GM21447 (cell line): Measurements from ENCODE around the gene GPR137C.
A peak's percentile ranks its signal among the peaks of the same experiment; 100 is the strongest.

Experiments
- ATAC-seq: cut with Tn5 transposase; IDR thresholded peaks from one replicate; pipeline ENCODE4 v1.9.1; 2021; ENCODE audit not compliant: unreplicated experiment

GPR137C gene, protein sequence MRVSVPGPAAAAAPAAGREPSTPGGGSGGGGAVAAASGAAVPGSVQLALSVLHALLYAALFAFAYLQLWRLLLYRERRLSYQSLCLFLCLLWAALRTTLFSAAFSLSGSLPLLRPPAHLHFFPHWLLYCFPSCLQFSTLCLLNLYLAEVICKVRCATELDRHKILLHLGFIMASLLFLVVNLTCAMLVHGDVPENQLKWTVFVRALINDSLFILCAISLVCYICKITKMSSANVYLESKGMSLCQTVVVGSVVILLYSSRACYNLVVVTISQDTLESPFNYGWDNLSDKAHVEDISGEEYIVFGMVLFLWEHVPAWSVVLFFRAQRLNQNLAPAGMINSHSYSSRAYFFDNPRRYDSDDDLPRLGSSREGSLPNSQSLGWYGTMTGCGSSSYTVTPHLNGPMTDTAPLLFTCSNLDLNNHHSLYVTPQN

DNA sequence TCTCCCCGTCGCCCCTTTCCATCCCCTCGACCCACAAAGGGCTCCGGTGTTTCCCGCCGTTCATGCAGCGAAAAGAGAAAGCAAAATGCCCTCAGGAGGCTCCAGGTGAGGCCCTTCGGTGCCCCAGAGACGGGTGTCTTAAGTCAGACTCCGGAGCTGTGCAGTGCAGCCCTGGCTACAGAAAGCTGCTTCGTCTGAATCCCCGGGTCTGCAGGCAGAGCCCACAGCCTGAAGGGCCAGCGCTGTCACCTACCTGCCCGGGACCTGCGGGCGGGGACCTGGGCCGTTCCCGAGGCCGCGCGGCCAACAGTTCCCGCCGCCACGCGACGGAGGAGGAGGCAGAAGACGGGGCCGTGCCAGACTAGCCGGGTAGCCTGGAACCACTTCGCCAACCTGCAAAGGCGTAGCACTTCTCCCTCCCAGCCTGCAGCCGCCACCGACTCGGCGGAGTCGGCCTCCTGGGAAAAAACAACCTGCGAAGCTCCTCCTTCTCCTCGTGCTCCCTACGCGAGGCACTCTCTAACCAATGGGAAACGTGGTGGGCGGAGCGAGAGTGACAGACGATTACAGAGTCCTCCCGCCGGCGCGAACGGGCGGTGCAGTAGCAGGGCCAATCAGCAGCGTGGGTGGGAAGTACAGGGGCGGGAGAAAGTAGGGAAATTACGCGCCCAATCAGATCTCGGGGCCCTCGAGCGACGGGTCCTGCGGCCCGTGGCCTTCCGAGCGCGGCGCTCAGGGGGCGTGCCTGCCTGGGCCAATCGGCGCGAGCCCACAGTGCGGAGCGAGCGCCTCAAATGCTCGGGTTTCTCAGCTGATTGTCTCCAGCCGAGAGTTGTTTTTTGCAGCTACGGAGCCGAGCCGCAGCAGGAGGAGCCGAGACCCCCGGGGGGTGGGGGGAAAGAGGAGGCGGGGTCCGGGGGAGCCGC lies at the start of gene GPR137C, which contains the start of gene TXNDC16:
GPR137C (plus strand) TSS at position 774 of the 926 bp plus-strand sequence. CDS start 312 bp downstream, outside the sequence.
TXNDC16 (minus strand) TSS at position 443 of the 926 bp plus-strand sequence. CDS start 8,948 bp downstream, outside the sequence.
- ATAC-seq: peak; percentile 95

DNA sequence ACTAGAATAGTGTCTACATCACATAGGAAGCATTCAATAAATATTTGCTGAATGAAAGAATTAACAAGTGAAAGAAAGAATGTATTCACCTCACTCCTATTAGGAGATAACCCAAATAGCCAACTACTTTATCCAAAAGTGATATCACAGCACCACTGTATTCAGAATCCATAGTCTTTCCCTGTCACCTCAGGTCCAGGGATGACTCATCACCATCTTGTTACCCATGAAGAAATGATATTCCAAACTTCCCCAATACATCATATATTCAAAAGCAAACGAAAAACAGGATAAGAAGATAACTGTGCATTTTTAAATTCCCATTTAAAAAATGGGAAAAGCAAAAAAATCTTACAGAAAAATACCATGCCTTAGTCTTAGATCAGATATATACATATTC lies 39.4 kb upstream of the GPR137C start:
- ATAC-seq: no peak

DNA sequence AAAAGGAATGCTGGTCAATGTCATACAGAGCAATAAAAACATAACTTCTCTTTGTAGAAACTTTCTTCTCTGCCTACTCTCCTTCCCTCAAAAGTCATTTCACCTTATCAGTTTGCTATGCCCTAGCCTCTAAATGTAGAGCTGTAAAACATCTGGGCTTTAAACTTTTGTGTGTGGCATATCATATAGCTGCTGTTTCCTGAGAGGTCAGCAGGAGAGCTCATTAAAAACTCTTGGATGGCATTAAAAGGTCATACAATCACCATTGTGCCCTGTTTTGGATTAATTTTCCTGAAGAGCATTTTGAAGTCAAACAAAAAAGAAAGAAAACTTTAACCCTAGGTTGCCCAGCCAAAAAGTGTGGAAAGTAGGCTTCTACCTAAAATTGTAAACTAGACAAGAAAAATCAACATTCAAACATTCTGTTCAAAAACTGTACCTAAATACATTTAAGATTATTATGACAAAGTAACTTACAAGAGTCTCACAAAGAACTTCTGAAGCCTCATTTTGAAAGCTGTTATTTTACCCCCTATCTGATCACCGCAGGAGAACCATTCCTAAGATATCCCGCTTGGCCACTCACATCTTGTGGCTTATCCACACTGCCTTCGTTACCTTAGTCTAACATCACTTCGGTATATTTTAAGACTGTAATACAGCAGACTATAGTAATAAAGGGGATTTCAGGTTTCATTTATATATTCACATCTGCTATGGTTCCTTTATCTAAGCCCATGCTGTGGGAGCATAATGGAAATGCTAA lies 38.4 kb upstream of the GPR137C start:
- no peak for ATAC-seq

DNA sequence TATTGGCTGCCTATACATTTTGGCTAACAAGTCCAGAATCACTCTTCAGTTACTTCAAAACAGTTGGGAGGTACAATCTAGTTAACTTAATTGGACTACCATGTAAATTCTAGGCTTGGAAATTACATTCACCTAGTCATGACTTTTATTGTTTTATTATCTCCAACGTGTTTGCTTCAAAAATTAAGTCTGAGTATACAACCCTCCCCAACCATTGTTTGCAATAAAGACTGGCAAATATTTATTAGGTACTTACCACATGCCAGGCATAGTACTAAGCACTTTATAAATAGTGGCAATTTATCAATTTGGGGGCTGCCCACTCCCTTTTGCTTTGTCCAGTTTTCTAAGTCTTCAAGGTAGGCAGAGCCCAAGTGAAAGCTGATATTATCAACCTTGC lies 30.6 kb upstream of the GPR137C start:
- ATAC-seq: no peak

DNA sequence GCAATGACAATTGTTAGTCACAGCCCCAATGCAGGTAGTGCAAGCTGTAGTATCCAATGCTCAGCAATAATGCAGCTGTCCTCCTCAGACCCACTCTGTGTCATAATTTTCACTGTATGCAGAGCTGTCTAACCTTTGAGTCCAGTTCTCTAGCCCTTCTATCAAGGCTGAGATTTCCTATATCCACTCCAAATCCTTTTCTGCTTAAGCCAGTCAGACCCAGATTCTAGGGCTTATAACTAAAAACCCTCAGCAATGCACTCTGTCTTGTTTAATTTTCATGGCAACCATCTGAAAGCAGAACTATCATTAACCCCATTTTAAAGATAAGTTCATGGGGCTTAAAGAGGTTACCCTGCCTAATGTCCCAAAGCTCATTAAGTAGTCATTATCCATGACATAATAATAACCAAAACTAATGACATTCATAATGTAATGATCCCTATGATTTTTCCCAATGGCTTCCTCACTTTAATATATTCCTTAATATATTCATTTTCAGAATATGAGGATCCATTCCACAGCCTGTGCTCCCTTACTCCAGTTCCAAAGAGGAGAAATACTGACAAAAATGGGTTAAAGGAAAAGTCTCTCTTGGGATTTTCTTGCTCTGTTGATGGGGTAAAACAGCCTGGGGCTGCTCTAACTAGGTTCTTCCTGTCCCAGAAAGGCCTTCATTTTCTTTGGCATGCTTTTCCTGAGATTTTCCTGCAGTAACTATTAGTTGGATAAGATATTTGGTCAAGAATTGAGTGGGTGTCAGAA lies 29.9 kb upstream of the GPR137C start:
- ATAC-seq: no peak

DNA sequence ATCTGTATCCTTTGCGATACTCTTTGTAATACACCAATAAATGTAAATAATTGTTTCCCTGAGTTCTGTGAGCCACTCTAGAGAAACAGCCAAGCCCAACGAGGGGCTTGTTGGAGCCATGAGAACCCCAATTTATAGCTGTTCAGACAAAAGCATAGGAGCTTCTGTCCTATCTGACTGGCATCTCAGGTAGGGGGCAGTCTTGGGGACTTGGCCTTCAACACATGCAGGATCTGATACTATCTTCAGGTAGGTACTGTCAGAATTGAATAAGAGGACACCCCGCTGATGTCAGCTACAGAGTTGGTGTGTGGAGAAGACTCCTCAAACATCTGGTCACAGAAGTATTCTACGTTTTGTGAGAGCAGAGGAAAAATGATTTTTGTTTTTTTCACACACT lies 25.6 kb upstream of the GPR137C start:
- no peak for ATAC-seq

DNA sequence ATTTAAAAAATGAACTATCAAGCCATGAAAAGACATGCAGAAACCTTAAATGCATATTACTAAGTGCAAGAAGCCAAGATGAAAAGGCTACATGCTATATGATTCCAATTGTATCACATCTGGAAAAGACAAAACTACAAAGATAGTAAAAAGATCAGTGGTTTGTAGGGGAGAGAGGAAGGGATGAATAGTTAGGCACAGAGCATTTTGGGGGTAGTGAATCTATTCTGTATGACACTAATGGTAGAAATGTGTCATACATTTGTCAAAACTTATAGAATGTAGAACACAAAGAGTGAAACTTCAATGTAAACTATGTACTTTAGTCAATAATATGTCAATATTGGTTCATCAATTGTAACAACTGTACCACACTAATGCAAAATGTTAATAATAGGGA lies 21.2 kb upstream of the GPR137C start:
- no peak for ATAC-seq

DNA sequence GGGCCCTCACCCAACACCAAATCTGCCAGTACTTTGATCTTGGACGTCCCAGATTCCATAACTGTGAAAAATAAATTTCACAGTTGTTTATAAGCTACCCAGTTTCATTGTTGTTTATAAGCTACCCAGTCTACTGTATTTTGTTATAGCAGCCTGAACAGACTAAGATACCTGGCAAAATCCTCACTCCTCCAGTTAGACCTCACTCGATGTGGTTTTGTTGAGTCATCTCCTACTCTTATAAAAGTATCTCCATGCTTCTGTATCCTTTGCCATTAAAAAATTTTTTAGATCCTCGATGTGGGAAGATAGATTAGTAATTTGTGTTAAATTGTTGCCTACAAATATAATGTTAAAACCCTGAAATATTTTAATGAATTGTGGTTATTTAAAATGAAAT lies 16.4 kb upstream of the GPR137C start:
- no peak for ATAC-seq

DNA sequence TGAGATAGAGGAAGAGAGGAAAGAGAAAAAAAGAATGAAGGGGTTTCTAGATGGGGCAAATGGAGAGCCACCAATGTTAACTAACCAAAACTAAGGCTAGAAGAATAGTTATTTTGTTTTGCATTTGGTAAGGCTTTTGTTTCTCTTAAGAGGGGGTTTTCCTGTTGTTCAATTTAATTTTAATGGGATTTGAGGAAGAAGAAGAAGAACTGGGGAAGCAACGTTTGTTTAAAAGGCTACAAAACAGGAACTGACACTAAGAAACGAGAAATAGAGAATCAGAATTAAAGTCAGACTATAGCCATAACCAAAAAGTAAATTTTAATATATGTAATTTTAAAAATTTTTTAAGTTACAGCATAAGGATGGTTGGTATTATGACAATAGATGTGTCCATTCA lies 14.0 kb upstream of the GPR137C start:
- ATAC-seq: no peak

DNA sequence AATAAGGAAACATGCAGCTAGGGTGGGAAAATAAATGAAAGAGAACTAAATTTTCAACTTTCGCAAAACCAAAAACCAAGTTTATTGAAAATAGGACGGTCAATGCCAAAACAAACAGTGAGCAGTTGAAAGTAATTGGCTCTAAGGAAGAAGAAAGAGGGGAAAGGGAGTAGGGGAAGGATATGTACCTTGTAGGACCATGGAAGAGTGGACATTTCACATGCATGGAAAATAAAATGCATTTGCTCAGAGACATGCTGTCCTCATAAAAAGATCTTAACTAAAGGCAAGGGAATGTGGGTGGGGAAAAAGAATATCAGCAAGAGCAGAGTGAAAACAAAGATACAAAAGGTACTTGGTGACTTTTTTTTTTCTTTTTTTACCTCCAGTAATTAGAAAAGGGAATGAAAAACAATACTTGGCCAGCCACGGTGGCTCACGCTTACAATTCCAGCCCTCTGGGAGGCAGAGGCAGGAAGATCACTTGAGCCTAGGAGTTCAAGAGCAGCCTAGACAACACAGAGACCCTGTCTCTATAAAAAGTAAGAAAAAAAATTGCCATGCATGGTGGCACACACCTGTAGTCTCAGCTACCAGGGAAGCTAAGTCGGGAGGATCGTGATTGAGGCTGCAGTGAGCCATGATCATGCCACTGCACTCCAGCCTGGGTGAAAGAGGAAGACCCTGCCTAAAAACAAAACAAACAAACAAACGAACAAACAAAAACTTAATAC lies 6.9 kb upstream of the GPR137C start:
- ATAC-seq: no peak

DNA sequence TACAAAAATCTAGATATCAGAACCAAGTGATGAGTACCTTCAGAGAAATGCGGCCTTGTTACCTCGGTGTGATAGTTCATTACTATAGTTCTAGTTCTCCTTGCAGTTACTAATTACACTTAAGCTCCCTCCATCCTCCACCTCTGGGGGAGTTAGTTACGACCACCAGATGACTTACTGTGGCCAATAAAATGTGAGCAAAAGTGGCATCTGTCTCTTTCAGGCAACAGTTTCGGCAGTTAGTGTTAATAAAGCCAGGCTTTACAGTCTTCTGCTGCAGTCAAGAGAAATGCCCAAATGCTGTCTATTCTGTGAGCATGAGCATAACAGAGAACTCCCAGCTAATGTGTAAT lies 6.3 kb upstream of the GPR137C start:
- no peak for ATAC-seq

DNA sequence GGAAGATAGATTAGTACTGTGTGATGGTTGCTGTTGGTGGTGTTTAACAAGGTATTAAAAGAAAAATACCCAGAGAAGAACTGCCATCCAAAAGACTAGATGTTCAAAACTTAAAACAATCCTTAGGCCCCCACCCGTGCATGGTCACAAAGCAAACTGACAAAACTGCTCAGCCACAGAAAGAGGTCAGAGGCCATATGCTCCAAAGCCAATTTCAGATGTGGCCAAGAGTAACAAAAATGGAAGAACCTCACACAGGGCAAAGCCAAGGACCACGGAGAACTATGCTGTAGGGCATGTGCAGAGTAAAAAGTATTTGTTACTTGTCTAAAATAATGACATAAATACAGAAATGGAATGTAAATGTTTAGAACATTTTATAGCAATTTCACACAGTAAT lies 5.6 kb upstream of the GPR137C start:
- no peak for ATAC-seq

DNA sequence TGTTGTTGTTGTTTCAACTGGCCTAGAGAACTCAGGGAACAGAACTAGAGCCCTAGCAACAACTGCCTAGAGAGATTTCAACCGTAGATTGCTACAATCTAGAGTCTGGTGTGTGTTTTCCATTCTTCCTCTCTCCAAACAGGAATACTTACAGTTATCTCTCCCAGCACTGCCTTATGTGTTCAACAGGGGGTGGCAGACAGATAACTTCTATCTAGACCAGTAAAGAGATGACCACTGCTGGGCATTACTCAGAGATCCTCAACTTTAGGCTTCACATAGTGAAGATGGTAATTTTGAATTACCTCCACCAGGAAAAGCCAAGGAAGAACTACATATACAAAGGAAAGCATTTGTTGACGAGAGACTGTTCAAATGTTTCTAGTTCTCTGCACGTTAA lies 5.1 kb upstream of the GPR137C start:
- no peak for ATAC-seq

DNA sequence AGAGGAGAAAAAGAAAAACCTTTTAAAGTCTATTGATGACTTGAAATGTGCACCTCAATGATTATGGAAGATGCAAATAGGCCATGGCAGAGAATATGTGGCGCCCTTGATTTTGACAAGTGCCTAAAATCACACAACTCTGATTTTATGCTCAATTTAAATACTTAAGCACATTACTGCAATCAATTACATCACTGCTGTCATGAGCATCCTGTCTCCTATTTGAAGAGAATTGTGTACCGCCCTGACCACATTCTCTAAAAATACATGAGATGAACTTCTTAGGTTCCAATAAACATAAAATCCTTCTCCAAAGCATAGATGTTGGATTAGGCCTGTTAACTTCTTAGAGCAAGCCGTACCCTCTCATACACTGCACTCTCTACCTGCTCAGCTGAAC lies 2.0 kb upstream of the GPR137C start:
- ATAC-seq: no peak

DNA sequence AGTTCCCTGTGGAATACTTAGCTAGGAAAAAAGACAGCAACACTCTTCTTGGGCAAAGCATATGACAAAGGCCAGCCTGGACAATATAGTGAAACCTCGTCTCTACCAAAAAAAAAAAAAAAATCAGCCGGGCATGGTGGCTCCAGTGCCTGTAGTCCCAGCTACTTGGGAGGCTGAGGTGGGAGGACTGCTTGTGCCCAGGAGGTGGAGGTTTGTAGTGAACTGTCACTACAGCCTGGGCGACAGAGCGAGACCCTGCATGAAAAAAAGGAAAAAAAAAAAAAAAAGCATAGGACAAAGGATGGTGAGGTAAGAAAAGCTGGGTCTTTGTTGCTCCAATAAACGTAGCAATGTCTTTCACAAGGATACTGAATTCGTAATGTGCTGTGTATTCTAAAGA lies 1.4 kb upstream of the GPR137C start:
- no peak for ATAC-seq

DNA sequence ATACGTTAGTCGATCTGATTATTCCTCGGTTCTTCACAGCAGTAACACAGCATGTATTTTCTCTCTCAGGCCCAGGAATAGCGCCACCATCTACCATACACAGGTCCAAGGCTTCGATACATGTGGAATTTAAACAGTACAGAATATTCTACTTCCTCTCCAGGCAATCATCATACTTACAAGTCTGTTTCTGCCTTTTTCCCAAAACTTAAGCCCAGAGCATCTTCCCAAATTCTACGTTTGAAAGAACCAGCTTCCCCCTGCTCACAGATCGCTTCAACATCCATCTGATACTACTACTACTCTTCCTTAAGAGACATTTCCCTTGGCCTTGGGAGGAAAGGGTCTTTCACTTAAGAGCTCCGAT lies 957 bp upstream of the GPR137C start:
- ATAC-seq: no peak

DNA sequence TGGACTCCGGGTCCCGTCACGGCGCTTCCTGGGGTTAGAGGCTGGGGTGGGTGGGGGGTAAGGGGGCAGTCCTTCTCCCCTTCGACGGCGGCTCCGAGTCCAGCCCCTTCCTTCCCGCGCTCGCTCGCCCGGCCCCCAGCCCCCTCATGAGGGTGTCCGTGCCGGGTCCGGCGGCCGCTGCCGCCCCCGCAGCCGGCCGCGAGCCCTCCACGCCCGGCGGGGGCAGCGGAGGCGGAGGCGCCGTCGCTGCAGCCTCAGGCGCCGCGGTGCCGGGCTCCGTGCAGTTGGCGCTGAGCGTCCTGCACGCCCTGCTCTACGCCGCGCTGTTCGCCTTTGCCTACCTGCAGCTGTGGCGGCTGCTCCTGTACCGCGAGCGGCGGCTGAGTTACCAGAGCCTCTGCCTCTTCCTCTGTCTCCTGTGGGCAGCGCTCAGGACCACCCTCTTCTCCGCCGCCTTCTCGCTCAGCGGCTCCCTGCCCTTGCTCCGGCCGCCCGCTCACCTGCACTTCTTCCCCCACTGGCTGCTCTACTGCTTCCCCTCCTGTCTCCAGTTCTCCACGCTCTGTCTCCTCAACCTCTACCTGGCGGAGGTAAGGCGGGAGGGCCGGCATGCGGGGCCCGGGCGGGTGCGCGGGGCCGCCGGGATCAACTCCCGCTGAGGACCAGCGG lies 500 bp downstream of the GPR137C start:
- peak; percentile 11 for ATAC-seq

DNA sequence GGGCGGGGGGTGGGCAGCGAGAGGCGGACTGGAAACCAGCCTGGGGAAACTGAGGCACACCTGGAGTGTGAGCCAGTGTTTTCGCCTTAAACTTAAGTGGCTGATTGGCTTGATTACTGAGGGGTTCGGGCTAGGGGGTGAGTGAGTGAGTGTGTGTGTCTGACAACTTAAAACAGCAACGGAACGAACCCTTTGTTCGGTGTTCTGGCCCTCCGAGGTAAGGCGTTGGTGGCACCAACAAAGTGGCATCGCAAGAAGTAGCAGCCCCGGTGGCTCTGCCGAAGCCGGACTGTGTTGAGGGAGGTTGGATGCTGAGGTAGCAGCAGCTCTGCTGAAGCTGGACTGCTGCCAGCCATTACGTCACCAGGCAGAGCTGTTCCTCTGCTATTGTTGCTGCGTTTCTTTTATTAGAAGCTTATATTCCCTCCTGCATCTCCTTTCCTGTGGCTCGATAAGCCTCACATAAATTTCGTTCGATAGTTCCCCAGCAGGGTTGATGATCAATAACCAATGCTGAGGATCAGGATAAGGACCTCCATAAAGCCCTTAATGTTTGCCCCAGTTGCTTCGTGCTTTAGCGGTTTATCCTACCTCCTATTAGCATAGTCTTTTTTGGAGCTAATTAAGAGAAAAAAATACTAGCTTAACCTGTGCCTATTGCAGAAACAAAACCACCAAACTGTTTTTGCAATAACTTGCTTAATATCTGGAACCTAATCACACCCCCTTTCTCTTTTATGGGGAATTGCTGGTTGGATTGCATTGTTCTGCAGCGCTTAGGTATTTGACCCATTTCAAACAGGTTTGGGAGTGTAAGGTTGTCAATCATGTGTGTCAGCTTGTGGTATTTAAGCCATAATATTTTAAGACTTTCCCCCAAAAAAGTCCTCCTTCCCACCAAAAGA lies 1.3 kb downstream of the GPR137C start:
- peak; percentile 14 for ATAC-seq
